HCEC 1CT (cell line): ENCODE data around the gene LCTL.

Experiments
- DNase-seq: peaks from one replicate; pipeline ENCODE4 v3.0.0-alpha.2; 2017

The LCTL gene

GRCh38 chr15:66565741-66566144 is at the start of gene LCTL:
LCTL (minus strand) TSS chr15:66565998; CDS start chr15:66565365, 633 bp downstream.
- DNase-seq, result peak; percentile 17

GRCh38 chr15:66614951-66615760 is 49.4 kb upstream of the LCTL start:
- DNase-seq, result no peak

- DNase-seq, result no peak
Observed at GRCh38 chr15:66614456-66614855, 48.7 kb upstream of the LCTL start.

GRCh38 chr15:66613743-66614142 is 47.9 kb upstream of the LCTL start:
- DNase-seq, result no peak

- no peak for DNase-seq
Observed at GRCh38 chr15:66611257-66612053, 45.7 kb upstream of the LCTL start.

GRCh38 chr15:66609876-66610275 is 44.1 kb upstream of the LCTL start:
- DNase-seq, result no peak

GRCh38 chr15:66608881-66609280 is 43.1 kb upstream of the LCTL start:
- DNase-seq, result no peak

GRCh38 chr15:66608159-66608558 is 42.4 kb upstream of the LCTL start:
- no peak for DNase-seq

GRCh38 chr15:66603301-66604179 is 37.7 kb upstream of the LCTL start:
- DNase-seq, result peak; percentile 42

GRCh38 chr15:66601521-66601920 is 35.7 kb upstream of the LCTL start:
- DNase-seq, result no peak

- no peak for DNase-seq
Observed at GRCh38 chr15:66600240-66600627, 34.4 kb upstream of the LCTL start.

- no peak for DNase-seq
Observed at GRCh38 chr15:66599536-66600239, 33.9 kb upstream of the LCTL start.

- DNase-seq, result no peak
Observed at GRCh38 chr15:66598095-66598815, 32.5 kb upstream of the LCTL start.

- peak; percentile 29 for DNase-seq
Observed at GRCh38 chr15:66595931-66596545, 30.2 kb upstream of the LCTL start.

- DNase-seq, result no peak
Observed at GRCh38 chr15:66595332-66595731, 29.5 kb upstream of the LCTL start.

- no peak for DNase-seq
Observed at GRCh38 chr15:66594836-66595235, 29.0 kb upstream of the LCTL start.

- DNase-seq, result no peak
Observed at GRCh38 chr15:66594344-66594743, 28.5 kb upstream of the LCTL start.

GRCh38 chr15:66593219-66593780 is 27.5 kb upstream of the LCTL start:
- DNase-seq, result no peak

- no peak for DNase-seq
Observed at GRCh38 chr15:66592505-66593218, 26.9 kb upstream of the LCTL start.

GRCh38 chr15:66591322-66591862 is 25.6 kb upstream of the LCTL start:
- no peak for DNase-seq
